Muscle layer of colon (tissue), 2 donors: Measurements from ENCODE around the gene STMN3.
"Not testable (repeated sequence)": the region's sequence is repeated elsewhere in the genome, so short reads cannot be mapped to it uniquely, and the experiment has no call there.

ENCODE experiments used
- H3K27ac ChIP-seq: one replicate; pipeline ENCODE4 v1.7.0; 2013; ENCODE audit warnings: low read depth, mild to moderate bottlenecking, low read length, moderate library complexity
- H3K27me3 ChIP-seq, 2 donors: one replicate each; pipeline ENCODE4 v1.7.0; 2013; ENCODE audit warnings: low read length in 2 of 2, mild to moderate bottlenecking in 2 of 2; ENCODE audit not compliant: insufficient read depth in 2 of 2, control insufficient read depth in 1 of 2
- H3K36me3 ChIP-seq: one replicate; pipeline ENCODE4 v1.7.0; 2013; ENCODE audit warnings: mild to moderate bottlenecking, low read length; ENCODE audit not compliant: insufficient read depth
- H3K4me1 ChIP-seq: one replicate; pipeline ENCODE4 v1.7.0; 2013; ENCODE audit warnings: mild to moderate bottlenecking, low read length; ENCODE audit not compliant: insufficient read depth
- H3K4me3 ChIP-seq, 2 donors: one replicate each; pipeline ENCODE4 v1.7.0; 2013; ENCODE audit warnings: low read length in 2 of 2, low read depth in 1 of 2, mild to moderate bottlenecking in 1 of 2, moderate library complexity in 1 of 2
- H3K9ac ChIP-seq: one replicate; pipeline ENCODE4 v1.7.0; 2013; ENCODE audit warnings: low read length
- H3K9me3 ChIP-seq: one replicate; pipeline ENCODE4 v1.7.0; 2013; ENCODE audit warnings: mild to moderate bottlenecking, low read length
- donor health status: abdominal sarcoma.
- donor health status: Adenocarcinoma of cecum.

The STMN3 gene

DNA sequence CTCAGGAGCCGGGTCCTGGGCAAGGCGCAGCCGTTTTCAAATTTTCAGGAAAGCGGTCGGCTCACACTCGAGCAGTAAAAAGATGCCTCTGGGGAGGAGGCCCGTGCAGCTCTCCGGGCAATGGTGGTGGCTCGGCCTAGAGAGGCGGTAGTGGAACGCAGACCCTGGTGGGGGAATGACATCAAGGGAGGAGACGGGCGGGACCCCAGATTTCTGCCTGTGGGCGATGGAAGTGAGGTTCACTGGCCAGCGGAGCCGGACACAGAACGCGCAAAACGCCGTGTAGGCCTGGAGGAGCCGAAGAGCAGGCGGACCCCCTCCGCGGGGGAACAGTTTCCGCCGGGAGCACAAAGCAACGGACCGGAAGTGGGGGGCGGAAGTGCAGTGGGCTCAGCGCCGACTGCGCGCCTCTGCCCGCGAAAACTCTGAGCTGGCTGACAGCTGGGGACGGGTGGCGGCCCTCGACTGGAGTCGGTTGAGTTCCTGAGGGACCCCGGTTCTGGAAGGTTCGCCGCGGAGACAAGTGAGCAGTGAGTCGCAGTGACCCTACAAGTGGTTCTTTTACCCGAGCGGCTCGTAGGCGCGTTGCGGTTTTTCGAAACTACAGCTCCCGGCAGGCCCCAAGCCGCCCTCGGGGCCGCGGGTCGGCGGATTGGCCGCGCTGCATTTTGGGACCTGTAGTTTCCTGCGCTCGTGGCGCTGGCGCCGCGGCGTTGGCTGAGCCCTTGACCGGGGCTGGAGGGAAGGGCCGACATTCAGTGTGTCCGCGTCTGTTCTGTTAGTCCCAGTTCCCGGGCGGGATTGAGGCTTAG is 4.9 kb upstream of the STMN3 start, which contains the start of gene RTEL1:
RTEL1 (plus strand) TSS at position 376 of the 812 bp plus-strand sequence. CDS start 1,091 bp downstream, outside the sequence.
- H3K9ac ChIP-seq, result peak within 1 kb of the TSS; percentile 70
- H3K4me3 ChIP-seq, result peak within 1 kb of the TSS; percentile 77 to 97
- H3K4me1 ChIP-seq, result peaks cover 32% of the 10 kb centered on the region
- peak within 1 kb of the TSS; percentile 92 for H3K27ac ChIP-seq
- no peaks in the 10 kb centered on the region for H3K9me3 ChIP-seq
- no peaks in the 10 kb centered on the region for H3K27me3 ChIP-seq
- H3K36me3 ChIP-seq, result peaks cover 24% of the 10 kb centered on the region

DNA sequence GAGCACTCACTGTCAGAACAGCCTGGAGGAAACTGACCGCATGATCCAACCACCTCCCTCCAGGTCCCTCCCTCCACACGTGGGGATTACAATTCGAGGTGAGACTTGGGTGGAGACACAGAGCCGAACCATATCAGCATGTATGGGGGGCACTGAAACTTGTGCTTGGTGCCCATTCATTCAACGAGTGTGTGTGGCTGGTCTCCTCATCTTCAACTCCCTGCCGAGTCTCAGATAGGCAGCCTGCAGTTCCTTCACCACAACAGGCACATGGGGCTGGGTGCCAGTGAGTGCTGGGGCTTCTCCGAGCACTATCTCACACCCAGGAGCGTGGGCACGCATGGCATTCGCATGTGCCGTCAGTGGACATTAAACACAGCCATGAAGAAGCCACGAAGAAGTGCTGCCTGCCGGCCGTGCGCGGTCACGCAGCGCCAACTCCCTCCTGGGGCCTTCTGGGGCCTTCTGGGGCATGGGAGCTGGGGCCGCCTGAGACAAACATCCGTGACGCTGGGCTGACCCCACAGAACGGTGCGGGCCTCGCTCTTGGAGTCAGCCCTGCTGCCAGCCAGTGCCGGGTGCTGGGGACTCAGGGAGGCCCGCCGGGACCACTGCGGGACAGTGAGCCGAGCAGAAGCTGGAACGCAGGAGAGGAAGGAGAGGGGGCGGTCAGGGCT is 4.2 kb upstream of the STMN3 start:
- Histone ChIP-seq H3K36me3 (peaks cover 16% of the 10 kb centered on the region), H3K9me3 (no peaks in the 10 kb centered on the region), H3K27me3 (peaks cover 0 to 4% of the 10 kb centered on the region in 2 donors), H3K4me1 (peaks cover 32% of the 10 kb centered on the region), H3K9ac (peak overlapping the region; percentile 70), H3K4me3 (peak overlapping the region; percentile 77 to 97), H3K27ac (peak overlapping the region; percentile 92)

DNA sequence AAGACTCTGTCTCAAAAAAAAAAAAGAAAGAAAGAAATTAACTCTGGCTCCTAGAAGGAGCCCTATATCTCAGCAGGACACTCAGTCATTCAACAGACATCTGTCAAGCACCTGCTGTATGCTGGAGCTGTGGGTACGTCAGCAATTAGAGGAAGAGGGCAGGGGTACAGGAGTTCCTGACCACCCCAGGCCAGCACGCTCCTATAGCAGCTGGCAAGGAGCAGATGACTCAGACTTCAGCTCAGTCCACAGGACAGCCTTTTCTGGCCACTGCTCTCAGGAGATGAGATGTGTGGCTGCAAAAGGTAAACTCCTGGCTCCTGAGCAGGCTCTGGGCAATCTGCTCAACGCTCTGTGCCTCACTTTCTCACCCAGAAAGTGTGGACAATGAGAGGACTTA is 3.2 kb upstream of the STMN3 start:
- peaks cover 7% of the 10 kb centered on the region for H3K36me3 ChIP-seq
- H3K9me3 ChIP-seq, result no peaks in the 10 kb centered on the region
- no peak overlapping the region for H3K27ac ChIP-seq
- no peak overlapping the region for H3K9ac ChIP-seq
- H3K4me3 ChIP-seq, result no peak overlapping the region
- H3K4me1 ChIP-seq, result peaks cover 38% of the 10 kb centered on the region
- H3K27me3 ChIP-seq, result peaks cover 0 to 11% of the 10 kb centered on the region in 2 donors

DNA sequence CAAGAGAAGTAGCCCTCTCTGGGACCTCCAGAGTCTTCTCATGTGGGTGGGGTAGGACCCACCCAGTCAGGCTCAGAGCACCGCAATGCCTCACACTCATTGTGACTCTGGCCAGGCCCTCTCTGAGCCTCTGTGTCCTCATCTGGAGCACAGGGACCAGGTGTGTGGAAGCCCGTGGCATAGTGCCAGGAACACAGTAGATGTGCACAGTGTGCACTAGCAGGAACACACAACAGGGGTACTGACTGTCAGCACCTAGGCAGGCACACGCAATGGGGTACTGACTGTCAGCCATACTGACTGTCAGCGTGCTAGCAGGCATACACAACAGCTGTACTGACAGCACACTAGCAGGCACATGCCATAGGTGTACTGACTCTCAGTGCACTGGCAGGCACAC is 2.0 kb upstream of the STMN3 start:
- Histone ChIP-seq H3K4me3 (no peak overlapping the region), H3K9ac (no peak overlapping the region), H3K27me3 (peaks cover 0 to 11% of the 10 kb centered on the region in 2 donors), H3K9me3 (no peaks in the 10 kb centered on the region), H3K36me3 (no peaks in the 10 kb centered on the region), H3K27ac (no peak overlapping the region), H3K4me1 (peaks cover 41% of the 10 kb centered on the region)

GRCh38 chr20:63653974-63654668 is 897 bp upstream of the STMN3 start:
- Histone ChIP-seq H3K27me3 (peaks cover 0 to 11% of the 10 kb centered on the region in 2 donors), H3K4me3 (peak overlapping the region; percentile 49 to 54), H3K4me1 (peaks cover 35% of the 10 kb centered on the region), H3K9ac (no peak overlapping the region), H3K9me3 (no peaks in the 10 kb centered on the region), H3K27ac (peak overlapping the region; percentile 34), H3K36me3 (no peaks in the 10 kb centered on the region)

DNA sequence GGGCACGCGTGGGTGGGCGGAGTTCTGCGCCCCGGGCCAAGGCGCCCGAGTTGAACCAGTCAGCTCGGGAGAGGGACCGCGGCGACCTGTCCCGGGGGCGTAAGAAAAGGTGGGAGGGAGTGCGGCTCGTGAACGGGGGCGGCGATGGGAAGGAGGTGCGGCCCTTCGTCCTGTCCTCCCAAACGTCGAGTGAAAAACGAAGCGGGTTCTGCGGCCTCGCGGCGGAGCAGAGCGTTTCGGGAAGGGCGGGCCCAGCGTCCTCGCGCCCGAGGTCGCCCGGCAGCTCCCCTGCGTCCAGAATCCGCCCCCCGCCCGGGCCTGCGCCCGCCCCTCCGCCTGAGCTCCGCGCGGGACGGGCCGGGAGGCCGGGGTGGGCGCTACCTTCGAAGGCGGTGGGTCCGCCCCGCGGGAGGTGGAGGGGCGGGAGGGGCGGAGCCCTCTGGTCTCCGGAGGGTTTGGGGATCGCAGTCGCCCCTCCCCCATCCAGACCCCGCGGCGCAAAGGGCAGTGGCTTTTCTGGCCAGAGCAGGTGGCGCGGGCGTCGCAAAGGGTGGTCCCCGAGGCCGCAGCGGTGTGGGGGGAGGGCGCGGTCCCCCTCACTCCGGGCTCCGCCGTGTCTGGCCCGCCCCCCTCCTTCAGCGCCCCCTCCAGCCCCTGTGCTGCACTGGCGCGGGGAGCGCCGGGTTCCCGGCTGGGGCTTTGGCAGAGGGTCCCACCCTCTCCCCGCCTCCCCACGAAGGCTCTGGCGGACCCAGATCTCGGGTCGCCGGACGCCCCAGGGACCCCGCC is 838 bp downstream of the STMN3 start:
- no peaks in the 10 kb centered on the region for H3K36me3 ChIP-seq
- peaks cover 26% of the 10 kb centered on the region for H3K4me1 ChIP-seq
- no peak overlapping the region for H3K9ac ChIP-seq
- H3K9me3 ChIP-seq, result no peaks in the 10 kb centered on the region
- H3K27me3 ChIP-seq, result peaks cover 0 to 11% of the 10 kb centered on the region in 2 donors
- H3K27ac ChIP-seq, result no peak overlapping the region
- peak overlapping the region; percentile 38 to 50 for H3K4me3 ChIP-seq

- H3K36me3 ChIP-seq, result no peaks in the 10 kb centered on the region
- H3K9me3 ChIP-seq, result no peaks in the 10 kb centered on the region
- H3K27me3 ChIP-seq, result peaks cover 0 to 11% of the 10 kb centered on the region in 2 donors
- H3K9ac ChIP-seq, result no peak overlapping the region
- H3K4me1 ChIP-seq, result peaks cover 21% of the 10 kb centered on the region
- peak overlapping the region; percentile 38 to 50 for H3K4me3 ChIP-seq
- no peak overlapping the region for H3K27ac ChIP-seq
Observed at GRCh38 chr20:63651942-63652191, 1.4 kb downstream of the STMN3 start.

- H3K36me3 ChIP-seq, H3K27ac ChIP-seq, H3K9ac ChIP-seq, H3K4me3 ChIP-seq, H3K9me3 ChIP-seq: not testable (repeated sequence)
- H3K4me1 ChIP-seq, result peaks cover 19% of the 10 kb centered on the region
- peaks cover 0 to 11% of the 10 kb centered on the region in 2 donors for H3K27me3 ChIP-seq
Observed at GRCh38 chr20:63650486-63650885, 2.7 kb downstream of the STMN3 start.

GRCh38 chr20:63648895-63649589 is 4.2 kb downstream of the STMN3 start:
- H3K4me3 ChIP-seq, result no peak overlapping the region
- no peaks in the 10 kb centered on the region for H3K9me3 ChIP-seq
- peaks cover 0 to 11% of the 10 kb centered on the region in 2 donors for H3K27me3 ChIP-seq
- H3K27ac ChIP-seq, result no peak overlapping the region
- no peaks in the 10 kb centered on the region for H3K36me3 ChIP-seq
- H3K4me1 ChIP-seq, result peaks cover 15% of the 10 kb centered on the region
- no peak overlapping the region for H3K9ac ChIP-seq

- no peak overlapping the region for H3K9ac ChIP-seq
- no peak overlapping the region for H3K27ac ChIP-seq
- H3K9me3 ChIP-seq, result no peaks in the 10 kb centered on the region
- H3K27me3 ChIP-seq, result peaks cover 0 to 11% of the 10 kb centered on the region in 2 donors
- no peaks in the 10 kb centered on the region for H3K36me3 ChIP-seq
- H3K4me3 ChIP-seq, result no peak overlapping the region
- H3K4me1 ChIP-seq, result peaks cover 10% of the 10 kb centered on the region
Observed at GRCh38 chr20:63648190-63648589, 5.0 kb downstream of the STMN3 start.
